NCI-H510A treated with DMSO at 0.1 percent for 48 hours (cell line): ENCODE data around the gene PRDM11.

ENCODE experiments used
- DNase-seq: peaks from one replicate; lab custom pipeline; 2025; lab: John Stamatoyannopoulos, UW

The PRDM11 gene

DNA sequence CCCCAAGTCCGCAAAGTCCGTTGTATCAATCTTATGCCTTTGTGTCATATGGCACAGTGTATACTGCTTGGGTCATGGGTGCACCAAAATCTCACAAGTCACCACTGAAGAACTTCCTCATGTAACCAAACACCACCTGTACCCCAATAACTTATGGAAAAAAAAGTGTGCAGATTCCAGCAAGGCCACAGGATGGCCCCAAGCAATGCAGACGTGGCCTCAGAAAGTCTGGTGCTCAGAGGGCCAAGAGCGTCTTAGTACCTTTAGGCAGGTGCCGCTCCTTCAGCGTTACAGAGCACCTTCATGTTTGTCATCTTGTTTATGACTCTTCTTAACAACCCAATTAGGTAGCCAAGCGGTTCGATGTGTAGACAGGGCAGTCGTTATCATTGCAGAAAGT lies 65.3 kb downstream of the PRDM11 start:
- no peak for DNase-seq

DNA sequence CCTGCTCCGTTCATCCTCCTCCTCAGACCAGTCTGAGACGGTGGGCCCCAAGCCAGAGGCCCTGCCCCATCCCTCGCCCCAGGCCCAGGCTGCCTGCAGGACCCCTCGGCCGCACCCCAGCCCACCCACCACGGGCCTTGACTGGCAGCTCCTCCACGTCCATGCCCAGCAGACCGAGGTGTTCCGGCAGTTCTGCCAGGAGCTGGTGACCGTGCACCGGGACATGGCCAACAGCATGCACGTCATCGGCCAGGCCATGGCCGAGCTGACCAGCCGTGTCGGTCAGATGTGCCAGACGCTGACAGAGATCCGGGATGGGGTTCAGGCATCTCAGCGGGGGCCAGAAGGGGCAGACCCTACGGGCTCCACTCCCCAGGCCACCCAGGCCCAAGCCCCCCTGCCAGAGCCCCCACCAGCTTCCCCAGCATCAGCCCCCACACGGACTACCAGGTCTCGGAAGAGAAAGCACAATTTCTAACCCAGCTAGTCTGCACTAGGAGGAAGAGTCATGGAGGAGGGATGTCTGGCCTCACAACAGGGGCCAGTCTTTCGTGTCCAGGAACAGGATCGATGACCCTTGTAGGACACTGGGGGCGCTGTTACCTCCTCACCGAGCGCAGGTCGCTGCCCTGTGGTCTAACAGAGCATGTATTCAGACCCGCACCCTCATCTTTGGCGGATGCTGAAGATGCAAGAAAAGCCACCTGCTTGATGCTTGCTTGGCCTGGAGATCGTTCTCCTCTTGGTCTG lies 66.3 kb downstream of the PRDM11 start:
- no peak for DNase-seq

DNA sequence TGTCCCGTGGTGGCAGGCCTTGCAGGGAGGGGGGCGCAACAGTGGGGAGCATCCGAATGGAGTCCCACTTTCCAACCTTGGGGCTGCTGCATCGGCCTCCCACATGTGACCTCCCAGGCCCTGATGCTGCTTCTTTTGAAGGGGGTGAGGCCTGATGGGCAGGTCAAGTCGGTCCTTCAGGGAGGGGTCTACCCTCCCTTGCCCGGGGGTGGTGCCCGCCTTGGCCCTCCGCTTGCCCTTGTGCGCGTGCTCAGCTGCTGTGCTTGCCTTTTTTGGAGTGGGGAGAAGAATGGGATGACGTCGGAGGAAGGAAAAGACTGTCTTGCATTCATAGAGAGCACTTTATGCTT lies 66.9 kb downstream of the PRDM11 start:
- DNase-seq: no peak

GRCh38 chr11:45213717-45214116 lies 67.3 kb downstream of the PRDM11 start:
- no peak for DNase-seq

- no peak for DNase-seq
These were observed 68.8 kb downstream of the PRDM11 start for GRCh38 chr11:45215098-45215865.

GRCh38 chr11:45216031-45216430 lies 69.6 kb downstream of the PRDM11 start:
- DNase-seq: no peak

DNA sequence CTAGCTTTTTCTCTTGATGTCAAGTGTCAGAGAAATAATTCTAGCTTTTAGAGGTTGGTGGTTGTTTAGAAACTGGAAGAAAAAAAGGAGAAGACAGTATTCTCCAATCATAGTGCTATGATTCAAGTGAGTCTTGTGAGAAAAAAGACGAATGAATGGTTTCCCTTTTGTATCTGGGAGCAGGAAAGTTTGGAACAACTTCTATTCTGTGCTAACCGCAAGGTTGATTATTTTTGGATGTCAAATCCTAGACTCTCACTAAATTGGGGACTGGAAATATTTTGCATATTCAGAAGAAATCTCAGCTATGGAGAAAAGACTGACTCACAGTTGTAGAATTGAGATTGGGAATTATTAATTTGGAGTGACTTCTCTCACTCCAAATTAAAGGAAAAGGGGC lies 70.5 kb downstream of the PRDM11 start:
- DNase-seq: no peak

DNA sequence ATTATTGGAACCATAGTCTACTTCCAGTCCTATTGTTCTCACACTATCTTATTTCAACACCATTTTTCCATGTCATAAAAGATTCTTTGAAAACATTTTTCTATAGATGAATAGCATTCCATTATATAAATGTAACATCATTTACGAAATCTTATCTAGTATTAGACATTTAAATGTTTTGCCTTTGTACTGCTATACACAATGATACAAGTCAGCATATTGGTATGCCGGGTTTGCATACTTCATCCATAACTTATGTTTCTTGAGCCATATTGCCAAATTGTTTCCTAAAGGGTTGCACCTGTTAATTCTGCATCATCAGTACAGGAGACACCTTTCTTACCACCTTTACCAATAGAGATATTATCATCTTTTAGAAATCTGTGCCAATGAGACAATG lies 71.6 kb downstream of the PRDM11 start:
- no peak for DNase-seq

DNA sequence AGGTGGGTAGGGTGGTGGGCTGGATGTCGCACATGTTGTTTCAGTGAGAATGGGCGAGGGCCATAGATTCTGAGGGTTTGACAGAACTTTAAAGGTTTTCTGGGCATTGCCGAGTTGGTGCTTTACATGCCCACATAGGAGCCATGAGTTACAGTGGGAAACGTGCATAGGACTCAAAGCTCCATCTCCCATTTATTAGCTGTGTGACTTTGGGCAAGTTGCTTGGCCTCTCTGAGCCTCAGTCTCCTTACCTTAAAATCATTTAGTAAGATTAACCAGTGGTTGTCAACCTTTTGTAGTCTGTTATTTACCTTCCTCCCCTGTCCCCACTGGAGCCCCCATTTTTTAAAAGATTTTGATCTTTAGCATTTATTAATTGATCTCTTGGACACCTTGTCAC lies 72.3 kb downstream of the PRDM11 start:
- no peak for DNase-seq

- DNase-seq: no peak
These were observed 73.0 kb downstream of the PRDM11 start for GRCh38 chr11:45219411-45219810.

DNA sequence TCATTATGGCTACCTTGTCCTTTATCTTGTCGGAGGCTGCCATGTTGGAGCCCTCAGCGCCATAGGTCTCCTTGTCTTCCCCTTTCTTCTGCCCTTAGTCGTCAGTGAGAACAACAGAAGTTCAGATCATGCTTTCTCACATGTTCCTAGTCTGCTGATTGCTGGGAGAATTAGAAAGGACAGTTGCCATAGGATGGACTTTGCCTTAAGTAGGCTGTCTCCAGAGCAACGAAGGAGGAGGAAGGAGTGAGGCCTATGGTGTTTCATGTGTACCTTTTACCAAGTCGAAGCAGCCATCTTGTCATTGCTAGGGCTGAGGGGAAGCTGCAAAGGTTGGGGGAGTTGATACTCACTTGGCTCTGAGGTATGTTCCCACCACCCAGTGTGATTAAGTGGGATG lies 77.1 kb downstream of the PRDM11 start:
- DNase-seq: no peak

DNA sequence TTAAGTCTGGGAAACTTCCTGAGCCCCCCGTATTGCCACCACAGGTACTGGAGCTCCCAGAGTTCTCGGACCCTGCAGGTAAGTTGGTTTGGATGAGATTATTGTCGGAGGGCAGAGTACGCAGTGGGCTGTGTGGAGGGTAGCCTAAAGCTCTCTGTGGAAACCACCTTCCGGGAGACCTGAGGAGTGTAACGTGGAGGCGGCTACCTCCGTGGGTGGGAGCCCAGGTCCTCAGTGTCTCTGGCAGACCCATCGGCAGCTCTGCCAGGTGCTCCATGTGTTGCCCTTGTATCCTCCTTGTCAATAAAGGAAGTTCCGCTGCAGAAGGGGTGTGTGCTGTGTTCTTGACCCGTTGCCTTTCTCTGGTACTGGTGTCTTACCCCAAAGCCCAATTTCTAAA lies 78.3 kb downstream of the PRDM11 start:
- no peak for DNase-seq

DNA sequence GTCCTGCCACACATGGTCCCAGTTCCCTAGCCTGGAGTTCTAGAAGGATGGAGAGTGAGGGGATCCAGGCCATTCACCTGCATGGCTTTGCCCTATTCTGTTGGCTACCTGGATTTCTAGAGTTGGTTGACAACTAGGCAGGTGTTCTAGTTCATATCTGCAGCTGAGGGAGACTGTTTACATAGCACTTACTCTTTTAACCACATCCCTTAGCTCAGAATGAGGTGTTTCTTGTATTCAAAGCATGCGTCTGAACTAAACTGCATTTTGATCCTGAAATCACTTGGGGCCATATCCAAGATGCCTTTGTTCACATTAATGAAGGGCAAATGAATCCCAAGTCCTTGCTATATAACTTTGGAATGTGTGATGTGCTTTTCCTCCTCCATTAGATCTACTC lies 78.8 kb downstream of the PRDM11 start:
- DNase-seq: peak; percentile 26

DNA sequence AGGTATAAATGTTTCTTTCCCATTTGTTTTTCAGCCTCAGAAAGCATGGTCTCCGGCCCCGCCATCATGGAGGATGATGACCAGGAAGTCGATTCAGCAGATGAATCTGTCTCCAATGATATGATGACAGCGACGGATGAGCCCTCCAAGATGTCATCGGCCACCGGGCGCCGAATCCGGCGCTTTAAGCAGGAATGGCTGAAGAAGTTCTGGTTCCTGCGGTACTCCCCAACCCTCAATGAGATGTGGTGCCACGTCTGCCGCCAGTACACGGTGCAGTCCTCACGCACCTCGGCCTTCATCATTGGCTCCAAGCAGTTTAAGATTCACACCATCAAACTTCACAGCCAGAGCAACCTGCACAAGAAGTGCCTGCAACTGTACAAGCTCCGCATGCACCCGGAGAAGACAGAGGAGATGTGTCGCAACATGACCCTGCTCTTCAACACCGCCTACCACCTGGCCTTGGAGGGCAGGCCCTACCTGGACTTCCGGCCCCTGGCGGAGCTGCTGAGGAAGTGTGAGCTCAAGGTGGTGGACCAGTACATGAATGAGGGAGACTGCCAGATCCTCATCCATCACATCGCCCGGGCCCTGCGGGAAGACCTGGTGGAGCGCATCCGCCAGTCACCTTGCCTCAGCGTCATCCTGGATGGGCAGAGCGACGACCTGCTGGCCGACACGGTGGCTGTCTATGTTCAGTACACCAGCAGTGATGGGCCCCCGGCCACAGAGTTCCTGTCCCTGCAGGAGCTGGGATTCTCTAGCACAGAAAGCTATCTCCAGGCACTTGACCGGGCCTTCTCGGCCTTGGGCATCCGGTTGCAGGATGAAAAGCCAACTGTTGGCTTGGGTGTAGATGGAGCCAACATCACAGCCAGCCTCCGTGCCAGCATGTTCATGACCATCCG lies 79.8 kb downstream of the PRDM11 start:
- no peak for DNase-seq

DNA sequence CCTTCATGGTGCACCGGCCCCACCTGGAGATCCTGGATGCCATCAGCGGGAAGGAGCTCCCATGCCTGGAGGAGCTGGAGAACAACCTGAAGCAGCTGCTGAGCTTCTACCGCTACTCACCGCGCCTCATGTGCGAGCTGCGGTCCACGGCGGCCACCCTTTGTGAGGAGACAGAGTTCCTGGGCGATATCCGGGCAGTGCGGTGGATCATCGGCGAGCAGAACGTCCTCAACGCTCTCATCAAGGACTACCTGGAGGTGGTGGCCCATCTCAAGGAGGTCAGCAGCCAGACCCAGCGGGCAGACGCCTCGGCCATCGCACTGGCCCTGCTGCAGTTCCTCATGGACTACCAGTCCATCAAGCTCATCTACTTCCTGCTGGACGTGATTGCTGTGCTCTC lies 80.5 kb downstream of the PRDM11 start:
- DNase-seq: no peak

DNA sequence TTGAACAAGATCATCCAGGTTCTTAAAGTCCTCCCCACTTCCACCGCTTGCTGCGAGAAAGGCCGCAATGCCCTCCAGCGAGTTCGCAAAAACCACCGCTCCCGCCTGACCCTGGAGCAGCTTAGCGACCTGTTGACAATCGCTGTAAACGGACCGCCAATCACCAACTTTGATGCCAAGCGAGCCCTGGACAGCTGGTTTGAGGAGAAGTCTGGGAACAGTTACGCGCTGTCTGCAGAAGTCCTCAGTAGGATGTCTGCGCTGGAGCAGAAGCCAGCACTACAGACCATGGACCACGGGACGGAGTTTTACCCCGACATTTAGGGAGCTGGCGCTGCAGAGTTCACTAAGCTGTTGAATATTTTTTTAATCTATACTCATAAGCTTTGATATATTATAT lies 81.4 kb downstream of the PRDM11 start:
- DNase-seq: no peak

DNA sequence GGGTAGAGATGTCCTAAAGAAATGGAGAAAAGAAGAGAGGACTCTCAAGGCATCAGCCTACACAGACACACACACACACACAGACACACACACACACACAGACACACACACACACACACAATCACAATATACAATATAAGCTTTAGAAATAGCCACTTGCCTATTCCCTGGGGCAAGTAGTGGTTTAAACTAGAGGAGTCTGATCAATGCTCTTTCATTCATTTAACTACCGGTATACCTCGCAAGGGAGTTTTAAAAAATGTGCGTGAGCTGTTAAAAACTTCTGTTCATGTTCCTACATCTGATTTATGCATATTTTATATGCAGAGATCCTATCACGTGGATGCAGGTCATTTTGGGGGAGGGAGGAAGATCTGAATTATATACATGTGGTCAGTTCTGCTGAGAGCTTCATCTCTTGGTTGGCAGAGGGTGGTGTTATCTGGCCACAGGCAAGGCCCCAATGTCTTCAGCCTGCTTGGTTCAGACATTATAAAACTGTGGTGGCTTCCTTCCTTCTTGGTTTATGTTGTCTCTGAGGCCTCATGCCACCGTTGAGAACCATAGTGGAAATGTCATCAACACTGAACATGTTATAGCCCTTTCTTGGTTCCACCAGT lies 83.1 kb downstream of the PRDM11 start:
- no peak for DNase-seq

DNA sequence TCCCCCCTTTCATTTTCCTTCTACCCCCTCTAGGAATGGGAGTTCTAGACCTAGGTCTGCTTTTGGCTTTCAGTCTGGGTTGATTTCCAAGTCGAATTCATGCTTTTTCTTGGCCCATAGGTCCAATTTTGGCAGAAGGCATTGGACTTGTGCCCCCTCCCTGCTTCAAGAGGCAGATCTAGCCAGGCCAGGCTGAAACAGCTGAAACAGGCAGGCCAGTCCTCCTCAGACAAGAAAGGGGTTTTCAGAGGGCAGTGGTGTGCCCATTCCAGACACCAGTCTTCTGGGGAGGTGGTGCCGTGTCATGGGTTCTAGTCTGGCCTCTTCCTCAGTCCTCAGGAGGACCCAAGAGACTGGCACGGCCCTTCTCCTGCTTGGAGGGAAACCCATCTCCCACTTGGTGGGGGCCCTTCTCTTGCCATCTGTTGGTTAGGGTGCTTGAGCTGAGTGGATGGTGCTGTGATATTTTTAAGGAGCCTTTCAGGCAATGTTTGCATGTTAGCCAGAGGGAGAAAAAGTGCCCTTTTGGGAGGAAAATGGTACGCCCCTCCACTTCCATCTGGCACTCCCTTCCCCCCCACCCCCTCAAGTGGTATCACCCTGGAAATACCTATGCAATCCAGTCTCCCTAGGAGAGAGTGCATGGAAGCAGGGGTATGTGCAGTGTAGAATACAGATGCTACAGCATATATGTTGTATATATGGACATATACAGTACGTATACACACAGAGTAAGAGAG lies 86.1 kb downstream of the PRDM11 start:
- DNase-seq: no peak

DNA sequence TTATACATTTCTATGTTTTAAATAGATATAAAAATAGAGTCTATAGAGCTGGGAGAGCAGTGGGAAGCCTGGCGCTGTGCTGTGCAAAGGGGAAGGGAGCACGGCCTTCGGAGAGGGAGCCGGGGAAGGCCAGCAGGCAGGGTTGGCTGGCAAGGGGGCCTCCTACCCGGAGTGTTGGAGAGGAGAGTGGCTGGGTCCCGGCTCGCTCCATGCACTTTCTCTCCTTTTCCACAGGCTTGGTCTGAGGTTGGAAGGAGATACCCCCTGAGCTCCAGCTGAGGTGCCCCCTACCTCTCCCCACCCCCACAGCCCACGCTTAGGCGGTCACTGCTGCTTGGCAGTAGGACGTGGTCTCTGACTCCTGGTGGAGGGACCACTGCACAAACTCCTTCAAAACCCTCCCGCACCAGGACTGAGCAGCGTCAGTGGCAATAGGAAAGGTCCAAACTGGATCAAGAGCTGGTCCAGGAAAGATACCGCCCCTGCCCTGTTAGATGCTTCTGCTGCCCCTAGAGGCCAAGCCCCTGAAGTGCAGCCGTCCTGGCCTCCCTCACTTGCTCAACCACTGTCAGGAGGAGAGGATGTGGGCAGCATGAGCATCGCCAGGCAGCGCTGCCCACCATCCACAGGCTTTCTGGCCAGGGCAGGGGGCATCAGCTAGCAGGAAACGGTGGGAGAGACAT lies 86.8 kb downstream of the PRDM11 start:
- DNase-seq: no peak

DNA sequence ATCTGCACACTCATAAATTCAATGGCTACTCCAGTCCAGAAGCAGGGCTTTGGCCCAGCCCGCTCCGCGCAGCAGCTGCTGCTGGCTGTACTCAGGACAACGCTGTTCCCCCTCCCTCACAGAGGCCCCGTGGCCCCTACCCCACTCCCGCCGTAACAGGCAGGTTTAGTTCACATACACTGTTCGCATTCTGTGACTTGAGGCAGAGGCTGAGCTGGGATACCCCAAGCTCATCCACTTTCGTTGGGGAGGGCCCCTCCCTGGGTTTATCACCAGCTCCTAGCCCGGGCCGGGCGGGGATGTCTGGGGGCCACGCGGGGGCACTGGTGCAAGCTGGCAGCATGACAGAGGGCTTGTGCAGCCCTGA lies 87.3 kb downstream of the PRDM11 start:
- DNase-seq: no peak
